DMS79 treated with DMSO at 0.1 percent for 48 hours (cell line): Measurements from ENCODE around the gene GRB7.
"Not testable (repeated sequence)": the region's sequence is repeated elsewhere in the genome, so short reads cannot be mapped to it uniquely, and the experiment has no call there.

Experiments used
- DNase-seq: peaks from one replicate; lab custom pipeline; 2025; lab: John Stamatoyannopoulos, UW

Gene GRB7

GRCh38 chr17:39736319-39737165 is 1.2 kb upstream of the GRB7 start:
- DNase-seq, result no peak

GRCh38 chr17:39737206-39737759 is 455 bp upstream of the GRB7 start:
- no peak for DNase-seq

- DNase-seq, result peak; percentile 56
Measured at GRCh38 chr17:39738568-39738901, 797 bp downstream of the GRB7 start.

- DNase-seq, result peak; percentile 73
Measured at GRCh38 chr17:39738983-39739884, 1.5 kb downstream of the GRB7 start.

GRCh38 chr17:39739885-39740356 is 2.2 kb downstream of the GRB7 start:
- DNase-seq, result peak; percentile 14

GRCh38 chr17:39740357-39741111 is 2.8 kb downstream of the GRB7 start:
- peak; percentile 43 for DNase-seq

GRCh38 chr17:39742126-39742855 is 4.6 kb downstream of the GRB7 start:
- no peak for DNase-seq

GRCh38 chr17:39742856-39743436 is 5.2 kb downstream of the GRB7 start:
- no peak for DNase-seq

- DNase-seq, result no peak
Measured at GRCh38 chr17:39744075-39744835, 6.5 kb downstream of the GRB7 start.

- DNase-seq, result no peak
Measured at GRCh38 chr17:39744836-39745215, 7.1 kb downstream of the GRB7 start.

GRCh38 chr17:39745335-39746144 is 7.8 kb downstream of the GRB7 start:
- no peak for DNase-seq

- DNase-seq, result no peak
Measured at GRCh38 chr17:39746145-39746461, 8.4 kb downstream of the GRB7 start.

GRCh38 chr17:39747745-39748144 is 10.0 kb downstream of the GRB7 start:
- no peak for DNase-seq

- DNase-seq, result not testable (repeated sequence)
Measured at GRCh38 chr17:39748444-39749034, 10.8 kb downstream of the GRB7 start.

- peak; percentile 53 for DNase-seq
Measured at GRCh38 chr17:39750131-39751015, 12.6 kb downstream of the GRB7 start.

- no peak for DNase-seq
Measured at GRCh38 chr17:39751016-39751543, 13.3 kb downstream of the GRB7 start.

- no peak for DNase-seq
Measured at GRCh38 chr17:39751637-39752036, 13.9 kb downstream of the GRB7 start.
